ENCODE measurements around the gene RRAS2. TPM values are rescaled to one million over a fixed set of nuclear protein-coding genes. Genes with fewer than 3 reads are reported as not detected.

RRAS2 gene
- total RNA-seq, 1 donor from 2014 or later: 36.6 TPM

DNA sequence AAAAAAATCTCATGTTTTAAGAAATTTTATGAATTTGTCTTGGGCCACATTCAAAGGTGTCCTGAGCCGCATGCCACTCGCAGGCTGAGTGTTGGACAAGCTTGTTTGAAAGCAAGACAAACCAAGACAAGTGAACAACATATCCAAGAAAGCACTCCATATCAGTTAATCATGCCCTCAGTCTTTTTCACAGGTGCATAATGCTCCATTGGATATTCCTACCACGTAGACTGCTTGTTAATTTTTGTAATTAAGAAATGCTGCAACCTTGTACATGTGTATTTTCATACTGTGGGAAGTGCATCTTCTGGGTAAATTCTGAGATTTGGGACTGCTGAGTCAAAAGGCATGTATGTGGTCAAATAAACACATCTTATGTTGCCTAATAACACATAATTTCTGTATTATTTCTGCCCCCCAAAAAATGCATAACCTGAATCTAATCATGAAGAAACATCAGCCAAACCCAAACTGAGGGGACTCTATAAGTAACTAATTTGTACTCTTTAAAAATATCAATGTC is 8.2 kb downstream of the RRAS2 start:
- Mint-ChIP-seq H3K27ac (ENCODE audit: unreplicated experiment) (no peak overlapping the region), H3K9me3 (peaks cover 6% of the 10 kb centered on the region), H3K4me3 (no peak overlapping the region), H3K27me3 (ENCODE audit: low read depth) (no peaks in the 10 kb centered on the region), H3K36me3 (ENCODE audit: low read depth) (peaks cover 20% of the 10 kb centered on the region), H3K4me1 (peaks cover 26% of the 10 kb centered on the region)
- no peak for TF ChIP-seq CTCF (conservative IDR thresholded peaks at IDR 0.05)
- no peak for DNase-seq (ENCODE audit: low read depth, low spot score)

GRCh38 chr11:14350215-14350614 is 8.8 kb downstream of the RRAS2 start:
- H3K4me3 Mint-ChIP-seq: no peak overlapping the region

GRCh38 chr11:14347991-14348390 is 11.0 kb downstream of the RRAS2 start:
- H3K27ac Mint-ChIP-seq (ENCODE audit: unreplicated experiment): no peak overlapping the region
- peaks cover 30% of the 10 kb centered on the region for H3K36me3 Mint-ChIP-seq (ENCODE audit: low read depth)

More at GRCh38 chr11:14350215-14350614, 8.8 kb downstream of the RRAS2 start:
- Mint-ChIP-seq H3K4me1 (peaks cover 28% of the 10 kb centered on the region), H3K27me3 (ENCODE audit: low read depth) (no peaks in the 10 kb centered on the region), H3K36me3 (ENCODE audit: low read depth) (peaks cover 23% of the 10 kb centered on the region), H3K9me3 (peaks cover 6% of the 10 kb centered on the region), H3K27ac (ENCODE audit: unreplicated experiment) (no peak overlapping the region)
- no peak for DNase-seq (ENCODE audit: low read depth, low spot score)
- no peak for TF ChIP-seq CTCF (conservative IDR thresholded peaks at IDR 0.05)

GRCh38 chr11:14347494-14347893 is 11.5 kb downstream of the RRAS2 start:
- no peak for DNase-seq (ENCODE audit: low read depth, low spot score)
- peaks cover 12% of the 10 kb centered on the region for H3K9me3 Mint-ChIP-seq
- TF ChIP-seq CTCF (conservative IDR thresholded peaks at IDR 0.05): no peak
- no peak overlapping the region for H3K4me3 Mint-ChIP-seq
- peaks cover 27% of the 10 kb centered on the region for H3K4me1 Mint-ChIP-seq
- H3K27me3 Mint-ChIP-seq (ENCODE audit: low read depth): no peaks in the 10 kb centered on the region
- H3K36me3 Mint-ChIP-seq (ENCODE audit: low read depth): peaks cover 30% of the 10 kb centered on the region
- no peak overlapping the region for H3K27ac Mint-ChIP-seq (ENCODE audit: unreplicated experiment)

More at GRCh38 chr11:14347991-14348390, 11.0 kb downstream of the RRAS2 start:
- peaks cover 27% of the 10 kb centered on the region for H3K4me1 Mint-ChIP-seq
- H3K9me3 Mint-ChIP-seq: peaks cover 12% of the 10 kb centered on the region
- DNase-seq (ENCODE audit: low read depth, low spot score): no peak
- no peak for TF ChIP-seq CTCF (conservative IDR thresholded peaks at IDR 0.05)
- no peaks in the 10 kb centered on the region for H3K27me3 Mint-ChIP-seq (ENCODE audit: low read depth)
- H3K4me3 Mint-ChIP-seq: no peak overlapping the region

DNA sequence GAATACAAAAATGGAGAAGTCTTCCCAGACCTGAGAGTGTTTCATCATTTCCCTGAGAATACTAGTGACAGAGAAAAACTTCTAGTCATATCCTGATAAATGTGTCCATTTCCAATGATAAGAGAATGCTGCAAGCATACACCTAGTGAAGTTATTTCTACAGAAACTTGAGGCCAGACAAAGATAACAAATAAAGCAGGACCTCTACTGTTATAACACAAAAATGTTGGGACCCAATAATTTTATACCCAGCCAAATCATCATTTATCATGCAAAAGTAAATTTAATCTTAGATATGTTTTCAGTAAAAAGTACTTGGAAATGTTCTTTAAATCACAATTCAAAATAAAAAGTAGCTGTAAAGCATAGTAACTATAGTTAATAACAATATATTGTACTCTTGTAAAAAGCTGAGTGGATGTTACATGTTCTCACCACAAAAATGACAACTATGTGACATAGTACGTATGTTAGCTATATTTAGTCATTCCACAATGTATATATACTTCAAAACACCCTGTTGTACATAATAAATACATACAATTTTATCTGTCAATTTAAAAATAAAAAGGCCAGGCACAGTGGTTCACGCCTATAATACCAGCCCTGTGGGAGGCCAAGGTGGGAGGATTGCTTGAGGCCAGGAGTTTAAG is 12.6 kb downstream of the RRAS2 start:
- Mint-ChIP-seq H3K4me3 (no peak overlapping the region), H3K27me3 (ENCODE audit: low read depth) (no peaks in the 10 kb centered on the region), H3K9me3 (peaks cover 16% of the 10 kb centered on the region), H3K36me3 (ENCODE audit: low read depth) (peaks cover 30% of the 10 kb centered on the region), H3K27ac (ENCODE audit: unreplicated experiment) (no peak overlapping the region), H3K4me1 (peaks cover 35% of the 10 kb centered on the region)
- DNase-seq (ENCODE audit: low read depth, low spot score): no peak
- TF ChIP-seq CTCF (conservative IDR thresholded peaks at IDR 0.05): no peak

Data from neural crest cell (in vitro differentiated cells).